Measurements from ENCODE around the gene DOCK2. TPM values are rescaled to one million over a fixed set of nuclear protein-coding genes. Genes with fewer than 3 reads are reported as not detected.
A peak's percentile ranks its signal among the peaks of the same experiment; 100 is the strongest.
"Not testable (repeated sequence)": the region's sequence is repeated elsewhere in the genome, so short reads cannot be mapped to it uniquely, and the experiment has no call there.

DOCK2 gene
- polyA plus RNA-seq, 1 experiment = 1.6 TPM

- no peak for TF ChIP-seq CTCF (IDR thresholded peaks at IDR 0.05; ENCODE audit: low read depth, low read length)
- POLR2A ChIA-PET = interaction anchor here (0.9 to 1.9 kb wide), 5 partner anchors 12 to 35 kb away, joined by 3 to 17 read pairs (median 3); partner anchors contain the start of gene INSYN2B
- CTCF ChIA-PET = interaction anchor here (0.6 to 3.9 kb wide), 4 partner anchors 32 to 1630 kb away, joined by 3 to 33 read pairs (median 4); partner anchors contain the start of gene INSYN2B
Observed at GRCh38 chr5:169944922-169945680, 308.0 kb downstream of the DOCK2 start.

GRCh38 chr5:169945831-169946261 lies 308.8 kb downstream of the DOCK2 start:
- H3K27ac ChIP-seq (ENCODE audit: low read depth, low read length) = peak overlapping the region; percentile 96
- ChIA-PET CTCF (interaction anchor here (0.6 to 3.9 kb wide), 4 partner anchors 31 to 1631 kb away, joined by 3 to 33 read pairs (median 4); partner anchors contain the start of gene INSYN2B), POLR2A (interaction anchor here (0.8 to 1.9 kb wide), 6 partner anchors 11 to 34 kb away, joined by 3 to 17 read pairs (median 3); partner anchors contain the start of gene INSYN2B)

More at GRCh38 chr5:169944922-169945680, 308.0 kb downstream of the DOCK2 start:
- peak overlapping the region; percentile 23 for H3K4me3 ChIP-seq (ENCODE audit: low read depth, low read length)
- no peaks in the 10 kb centered on the region for H3K27me3 ChIP-seq (ENCODE audit: control insufficient read depth, insufficient read depth, low read length)
- no peak for DNase-seq (ENCODE audit: low read depth, low spot score)
- no peaks in the 10 kb centered on the region for H3K9me3 ChIP-seq (ENCODE audit: control insufficient read depth, insufficient read depth, low read length)
- H3K27ac ChIP-seq (ENCODE audit: low read depth, low read length) = peak overlapping the region; percentile 96

GRCh38 chr5:169946743-169947295 lies 309.7 kb downstream of the DOCK2 start:
- TF ChIP-seq CTCF (IDR thresholded peaks at IDR 0.05; ENCODE audit: low read depth, low read length) = no peak
- Histone ChIP-seq H3K4me3 (ENCODE audit: low read depth, low read length) (no peak overlapping the region), H3K27me3 (ENCODE audit: control insufficient read depth, insufficient read depth, low read length) (no peaks in the 10 kb centered on the region), H3K9me3 (ENCODE audit: control insufficient read depth, insufficient read depth, low read length) (no peaks in the 10 kb centered on the region), H3K27ac (ENCODE audit: low read depth, low read length) (peak overlapping the region; percentile 96)
- ChIA-PET POLR2A (interaction anchor here (0.6 to 1.9 kb wide), 2 partner anchors 24 to 51 kb away, joined by 5 to 17 read pairs; no protein-coding TSS in a partner anchor), CTCF (interaction anchor here (1.6 to 3.9 kb wide), 2 partner anchors 12 to 34 kb away, joined by 5 to 33 read pairs; partner anchors contain the start of gene INSYN2B)
- DNase-seq (ENCODE audit: low read depth, low spot score) = peak; percentile 21

More at GRCh38 chr5:169945831-169946261, 308.8 kb downstream of the DOCK2 start:
- H3K9me3 ChIP-seq (ENCODE audit: control insufficient read depth, insufficient read depth, low read length) = no peaks in the 10 kb centered on the region
- TF ChIP-seq CTCF (IDR thresholded peaks at IDR 0.05; ENCODE audit: low read depth, low read length) = no peak
- H3K4me3 ChIP-seq (ENCODE audit: low read depth, low read length) = peak overlapping the region; percentile 23
- no peaks in the 10 kb centered on the region for H3K27me3 ChIP-seq (ENCODE audit: control insufficient read depth, insufficient read depth, low read length)
- peak; percentile 86 for DNase-seq (ENCODE audit: low read depth, low spot score)

- ChIA-PET POLR2A (no interaction called here), CTCF (no interaction called here)
- Histone ChIP-seq H3K27me3 (ENCODE audit: control insufficient read depth, insufficient read depth, low read length) (no peaks in the 10 kb centered on the region), H3K4me3 (ENCODE audit: low read depth, low read length) (no peak overlapping the region), H3K9me3 (ENCODE audit: control insufficient read depth, insufficient read depth, low read length) (no peaks in the 10 kb centered on the region), H3K27ac (ENCODE audit: low read depth, low read length) (no peak overlapping the region)
- no peak for TF ChIP-seq CTCF (IDR thresholded peaks at IDR 0.05; ENCODE audit: low read depth, low read length)
- DNase-seq (ENCODE audit: low read depth, low spot score) = no peak
Observed at GRCh38 chr5:169950333-169950732, 313.3 kb downstream of the DOCK2 start.

- not testable (repeated sequence) for H3K27me3 ChIP-seq (ENCODE audit: control insufficient read depth, insufficient read depth, low read length); DNase-seq (ENCODE audit: low read depth, low spot score); H3K9me3 ChIP-seq (ENCODE audit: control insufficient read depth, insufficient read depth, low read length); H3K4me3 ChIP-seq (ENCODE audit: low read depth, low read length); H3K27ac ChIP-seq (ENCODE audit: low read depth, low read length)
- CTCF ChIA-PET = interaction anchor here (1.2 to 4.1 kb wide), 3 partner anchors 27 to 252 kb away, joined by 3 to 14 read pairs (median 5); partner anchors contain the start of gene INSYN2B
- POLR2A ChIA-PET = interaction anchor here (0.9 kb wide), 1 partner anchor 149 kb away, joined by 3 read pairs; no protein-coding TSS in a partner anchor
Observed at GRCh38 chr5:169953196-169953595, 316.1 kb downstream of the DOCK2 start.

Measured in AG04450 (cell line).